DMS53 treated with DMSO at 0.1 percent for 48 hours (cell line): ENCODE results near the gene SLC66A2.

Experiments
- DNase-seq: peaks from one replicate; lab custom pipeline; 2025; ENCODE audit not compliant: unreplicated experiment; lab: John Stamatoyannopoulos, UW

SLC66A2 gene

GRCh38 chr18:79938196-79938595 is 13.3 kb downstream of the SLC66A2 start:
- no peak for DNase-seq

DNA sequence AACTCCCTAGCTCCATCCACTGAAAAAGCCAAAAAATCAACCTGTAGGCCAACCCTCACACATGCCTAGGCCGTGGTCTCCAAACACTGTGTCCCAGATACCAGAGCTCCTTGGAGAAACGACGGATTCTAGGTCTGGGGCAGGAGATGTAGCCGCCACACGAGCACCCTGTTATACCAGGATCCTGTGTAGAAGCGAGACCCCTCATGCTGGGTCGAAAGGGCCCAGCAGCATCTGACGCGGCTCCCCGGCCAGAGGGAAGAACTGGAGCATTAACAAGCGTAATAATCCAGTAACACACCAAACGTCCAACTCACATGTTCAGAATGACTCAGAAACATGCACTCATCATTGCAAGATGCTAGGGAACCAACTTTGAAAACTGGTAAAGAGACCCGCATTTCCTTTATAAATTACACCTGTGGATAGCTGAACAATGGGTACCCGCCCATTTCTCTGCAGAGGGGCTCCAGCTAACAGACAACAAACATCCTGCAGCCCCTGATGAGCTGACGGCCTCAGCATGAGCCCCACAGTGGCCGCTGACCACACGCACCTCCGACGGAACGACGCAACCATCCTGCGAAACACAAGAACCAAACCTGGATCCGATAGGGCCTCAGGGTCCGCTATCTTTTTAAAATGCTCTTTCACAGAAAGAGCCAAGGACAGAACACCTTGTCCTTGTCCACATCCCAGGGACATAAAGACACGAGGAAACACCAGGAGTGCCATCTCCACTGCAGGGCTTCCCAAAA is 14.2 kb downstream of the SLC66A2 start:
- DNase-seq = no peak

DNA sequence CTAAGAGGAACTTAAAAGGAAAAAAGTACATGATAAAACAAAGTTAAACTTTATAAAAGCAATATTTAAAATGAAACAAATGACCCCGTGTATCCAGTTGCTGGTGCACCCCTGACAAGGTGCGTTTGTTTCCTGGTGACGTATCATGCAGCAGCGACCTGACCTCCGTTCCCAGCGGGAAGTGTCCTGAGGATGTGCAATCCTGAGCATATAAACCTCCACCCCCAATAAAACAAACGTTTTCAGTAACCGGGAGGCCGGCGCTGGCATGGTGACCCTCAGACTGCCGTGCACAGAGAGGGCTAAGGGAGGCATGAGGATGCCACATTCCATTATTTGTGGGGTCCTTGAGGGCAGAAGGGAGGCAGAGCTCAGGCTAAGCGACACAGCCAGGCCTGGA is 14.8 kb downstream of the SLC66A2 start:
- no peak for DNase-seq

DNA sequence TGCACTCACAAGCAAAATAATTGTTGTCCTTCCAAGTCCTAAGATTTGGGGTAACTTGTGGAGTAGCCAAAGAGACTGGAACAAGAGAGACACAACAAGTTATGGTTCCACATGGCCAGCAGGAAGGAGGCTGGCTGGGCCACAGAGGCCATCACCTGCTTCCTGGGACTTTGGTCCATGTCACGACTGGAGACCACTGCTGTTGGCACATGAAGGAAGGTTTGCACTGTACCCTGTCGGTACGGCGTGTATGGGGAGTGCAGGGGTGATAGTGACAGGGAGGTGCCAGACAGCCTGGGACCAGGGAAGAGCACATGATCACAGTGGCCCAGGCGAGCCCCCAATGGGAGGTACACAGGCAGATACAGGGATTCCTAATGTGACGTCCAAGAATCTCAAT is 15.5 kb downstream of the SLC66A2 start:
- DNase-seq = no peak

DNA sequence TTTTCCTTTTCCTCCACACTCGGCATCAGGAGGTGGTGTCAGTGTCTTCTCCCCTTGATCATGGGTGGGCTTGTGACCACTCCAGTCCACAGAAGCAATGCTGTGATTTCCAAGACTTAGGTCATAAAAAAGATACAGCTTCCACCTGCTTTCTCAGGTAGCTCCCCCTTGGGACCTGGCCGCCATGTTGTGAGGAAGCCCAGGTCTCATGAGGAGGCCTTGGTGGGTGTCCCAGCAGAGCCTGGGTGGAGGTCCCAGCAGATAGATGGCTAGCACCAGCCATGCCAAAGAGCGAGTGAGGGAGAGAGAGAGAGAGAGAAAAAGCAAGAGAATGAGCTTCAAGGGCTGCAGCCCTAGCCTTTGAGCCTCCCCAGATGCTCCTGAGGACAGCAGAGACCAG is 16.0 kb downstream of the SLC66A2 start:
- no peak for DNase-seq

GRCh38 chr18:79935098-79935480 is 16.4 kb downstream of the SLC66A2 start:
- no peak for DNase-seq

GRCh38 chr18:79934311-79935097 is 16.9 kb downstream of the SLC66A2 start:
- DNase-seq = no peak

DNA sequence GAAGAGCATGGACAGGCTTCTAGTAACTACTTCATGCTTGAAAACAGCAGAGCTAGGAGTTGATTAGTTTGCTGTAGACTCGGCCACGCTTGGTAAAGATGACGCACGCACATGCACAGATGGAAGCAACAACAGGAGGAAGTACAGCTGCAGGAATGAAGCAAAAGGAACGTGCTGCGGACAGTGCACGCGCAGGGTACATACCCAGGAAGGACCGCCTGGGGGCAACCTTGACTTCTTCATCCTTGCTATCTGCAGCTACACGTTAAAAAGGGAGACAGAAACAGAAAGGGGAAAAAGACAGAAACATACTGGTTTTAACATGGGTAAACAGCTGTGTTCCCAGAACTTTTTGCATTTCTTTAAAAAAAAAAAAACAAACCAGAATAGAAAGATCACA is 17.7 kb downstream of the SLC66A2 start:
- no peak for DNase-seq

DNA sequence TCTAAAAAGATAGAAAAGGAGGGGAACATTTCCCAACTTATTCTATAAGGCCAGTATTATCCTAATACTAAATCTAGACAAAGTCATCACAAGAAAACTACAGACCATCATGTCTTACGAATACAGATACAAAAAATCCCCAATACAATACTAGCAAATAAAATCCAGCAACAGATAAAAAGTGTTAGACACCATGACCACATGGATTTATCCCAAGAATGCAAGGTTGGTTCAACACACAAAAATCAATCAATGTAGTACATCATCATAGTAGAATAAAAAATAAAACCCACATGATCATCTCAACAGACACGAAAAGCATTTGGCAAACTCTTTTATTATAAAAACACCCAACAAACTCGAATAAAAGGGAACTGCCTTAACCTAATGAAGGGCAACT is 18.5 kb downstream of the SLC66A2 start:
- no peak for DNase-seq

GRCh38 chr18:79931475-79931874 is 20.0 kb downstream of the SLC66A2 start:
- DNase-seq = no peak

- DNase-seq = no peak
Observed at GRCh38 chr18:79930020-79930642, 21.3 kb downstream of the SLC66A2 start.

- no peak for DNase-seq
Observed at GRCh38 chr18:79928563-79928960, 22.9 kb downstream of the SLC66A2 start.

DNA sequence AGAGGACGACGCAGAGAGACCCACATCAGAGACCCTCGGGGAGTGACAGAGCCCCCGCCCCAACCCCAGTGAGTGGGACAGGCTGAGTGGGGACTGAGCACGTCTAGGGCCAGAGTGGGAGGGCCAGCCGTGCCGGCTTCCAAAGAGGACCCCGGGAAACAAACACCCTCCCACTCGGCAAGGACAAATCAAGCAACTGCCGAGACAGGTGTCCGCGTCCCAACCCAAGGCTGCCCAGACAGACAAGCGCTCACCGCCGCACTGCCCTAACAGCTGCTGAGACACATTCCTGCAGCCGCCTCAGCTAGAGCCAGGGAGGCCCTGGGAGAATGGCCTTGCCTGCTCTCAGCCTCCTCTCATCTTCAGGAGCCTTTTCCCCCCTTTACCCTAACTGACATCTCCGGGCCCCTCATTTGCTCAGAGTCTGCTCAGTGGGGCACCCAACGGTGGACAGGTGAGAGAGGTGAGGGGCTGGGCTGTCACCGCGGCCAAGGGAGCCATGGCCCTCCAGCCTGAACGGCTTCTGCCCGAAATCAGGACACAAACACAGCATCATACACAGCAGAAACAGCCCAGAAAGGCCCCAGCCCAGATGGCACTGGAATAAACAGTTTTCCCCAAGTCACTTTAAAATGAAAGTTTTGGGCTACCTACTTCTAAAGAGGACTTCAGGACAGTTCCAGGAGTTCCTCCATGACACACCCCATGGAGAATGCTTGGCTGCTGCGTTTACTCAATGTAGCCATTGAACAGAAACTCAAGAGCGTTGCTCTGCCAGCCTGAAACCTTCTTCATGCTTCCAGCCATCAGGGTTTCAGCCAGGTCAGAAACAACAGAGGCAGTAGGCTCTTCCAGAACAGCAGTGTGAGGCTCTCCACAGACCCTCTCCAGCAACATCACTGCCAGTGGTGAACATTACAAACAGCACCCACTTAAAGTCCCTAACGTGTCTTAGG is 23.6 kb downstream of the SLC66A2 start:
- no peak for DNase-seq

DNA sequence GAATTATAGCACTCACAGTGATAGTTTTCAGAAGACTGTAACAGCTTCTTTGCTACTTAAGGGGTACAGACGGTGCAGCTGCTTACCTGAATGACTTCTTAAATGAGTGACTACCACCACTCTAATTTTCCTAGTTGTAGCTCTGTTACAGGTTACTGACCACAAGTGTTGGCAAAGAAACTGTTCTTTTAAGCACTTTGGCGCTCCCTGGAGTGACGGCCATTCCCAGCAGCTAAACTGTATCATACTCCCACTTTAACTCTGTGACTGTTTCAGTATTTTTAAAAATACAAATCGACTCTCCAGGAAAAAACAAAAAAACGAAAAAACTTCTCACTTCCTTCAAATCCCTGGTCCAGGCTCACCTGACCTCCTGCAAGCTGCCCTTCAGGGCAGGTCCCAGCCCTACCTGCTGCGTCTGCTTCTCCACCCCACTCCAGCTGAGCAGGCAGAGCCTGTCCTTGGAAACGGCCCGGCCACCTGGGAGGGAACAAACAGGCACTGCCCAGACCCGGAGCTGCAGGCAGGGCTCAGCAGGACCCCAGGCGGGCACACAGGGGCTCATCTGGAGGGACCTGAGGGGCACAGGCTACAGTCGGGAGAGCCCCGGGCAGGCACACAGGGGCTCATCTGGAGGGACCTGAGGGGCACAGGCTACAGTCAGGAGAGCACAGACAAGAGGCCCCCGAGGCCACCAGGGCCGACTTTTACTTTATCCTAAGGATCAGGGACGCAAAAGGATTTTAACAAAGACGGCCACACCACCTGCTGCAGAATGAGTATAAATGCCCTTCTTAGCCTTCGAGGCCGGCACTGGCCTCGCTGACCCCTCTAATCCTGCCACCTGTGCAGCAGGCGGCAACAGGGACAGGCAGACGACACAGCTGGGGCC is 24.5 kb downstream of the SLC66A2 start:
- no peak for DNase-seq

- no peak for DNase-seq
Observed at GRCh38 chr18:79926306-79926705, 25.1 kb downstream of the SLC66A2 start.

DNA sequence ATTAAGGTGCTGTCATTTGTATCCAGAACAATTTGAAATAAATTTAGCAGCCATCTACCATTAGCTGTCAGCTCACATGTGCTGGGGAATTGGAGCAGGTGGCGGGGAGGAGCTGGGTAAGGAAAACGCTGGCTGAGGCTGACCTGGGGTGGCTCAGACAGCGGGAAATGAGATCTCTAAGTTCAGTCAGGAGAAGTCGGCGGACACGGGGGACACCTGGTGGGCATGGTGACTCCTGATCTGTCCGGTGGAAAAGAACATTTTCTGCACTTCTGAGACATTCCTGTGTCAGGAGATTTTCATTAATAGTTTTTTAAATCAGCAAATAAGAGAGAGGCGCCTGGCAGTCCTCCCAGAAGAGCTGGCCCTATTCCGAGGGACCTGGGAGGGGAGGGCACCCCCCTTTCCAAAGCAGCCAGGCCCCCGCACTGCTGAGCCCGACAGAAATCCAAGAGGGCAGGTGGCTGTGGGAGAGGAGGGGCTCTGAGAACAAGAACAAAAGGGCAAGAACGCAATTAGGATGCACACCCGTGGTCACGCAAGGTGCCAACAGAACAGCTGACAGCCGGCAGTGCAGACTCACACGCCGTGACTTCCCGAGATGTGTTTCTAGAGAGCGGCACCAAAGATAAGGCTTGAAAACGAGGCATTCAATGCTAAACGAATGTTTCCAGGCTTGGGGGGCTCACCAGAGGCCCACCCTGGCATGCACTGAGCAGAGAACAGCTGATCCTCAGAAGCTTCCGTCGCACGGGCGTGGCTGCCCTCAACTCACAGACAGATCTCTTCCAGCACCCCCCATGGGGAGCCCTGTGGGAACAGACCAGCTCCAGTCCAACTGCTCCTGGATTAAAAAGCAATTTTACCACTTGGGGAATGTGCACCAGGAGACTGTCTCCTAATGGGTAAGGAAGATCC is 26.4 kb downstream of the SLC66A2 start:
- no peak for DNase-seq

DNA sequence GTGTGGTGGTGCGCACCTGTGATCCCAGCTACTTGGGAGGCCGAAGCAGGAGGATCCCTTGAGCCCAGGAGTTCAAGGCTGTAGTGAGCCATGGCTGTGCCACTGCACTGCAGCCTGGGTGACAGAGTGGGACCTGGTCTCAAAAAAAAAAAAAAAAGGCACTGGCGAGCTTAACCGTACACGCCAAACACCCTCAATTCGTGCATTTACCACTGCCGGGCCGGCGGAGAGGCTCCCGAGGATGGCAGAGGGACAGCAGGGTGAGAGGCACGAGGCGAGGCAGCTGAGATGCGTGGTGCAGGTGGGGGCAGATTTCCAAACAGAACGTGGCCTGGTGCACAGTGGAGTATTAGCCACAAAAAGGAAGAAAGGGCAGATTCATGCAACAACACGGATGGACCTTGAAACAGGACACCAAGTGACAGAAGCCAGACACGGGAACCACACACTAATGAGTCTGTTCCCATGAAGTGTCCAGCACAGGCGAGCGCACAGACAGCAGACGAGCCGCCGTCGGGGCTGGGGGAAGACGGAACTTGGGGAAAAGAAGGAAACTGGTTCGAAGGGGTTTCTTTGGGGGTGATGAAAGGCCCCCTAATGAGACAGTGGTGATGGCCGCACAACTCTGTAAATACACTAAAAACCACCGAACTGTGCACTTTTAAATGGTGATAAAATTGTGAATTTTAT is 27.4 kb downstream of the SLC66A2 start:
- no peak for DNase-seq

GRCh38 chr18:79922971-79923411 is 28.5 kb downstream of the SLC66A2 start:
- DNase-seq = no peak
